Mucosa of gallbladder (tissue), 1 donor: ENCODE data around the gene CKAP4. TPM values are rescaled to one million over a fixed set of nuclear protein-coding genes. Genes with fewer than 3 reads are reported as not detected.
A peak's percentile ranks its signal among the peaks of the same experiment; 100 is the strongest.

Source experiments
- DNase-seq: peaks from one replicate; pipeline ENCODE4 v3.0.0-alpha.2; 2020; ENCODE audit warnings: low spot score
- total RNA-seq: library from RNA; stranded (reverse); gene quantifications from one replicate; pipeline ENCODE4 v1.2.1, GENCODE V29; 2021
- donor health status: DM: no; HTN: no; CAD: no.

The CKAP4 gene
- total RNA-seq, 1 donor from 2014 or later: 51.0 TPM

GRCh38 chr12:106197906-106198623 is 49.8 kb downstream of the CKAP4 start:
- no peak for DNase-seq

GRCh38 chr12:106195621-106196027 is 52.2 kb downstream of the CKAP4 start:
- peak; percentile 51 for DNase-seq

- no peak for DNase-seq
Observed at GRCh38 chr12:106194351-106194750, 53.5 kb downstream of the CKAP4 start.

- no peak for DNase-seq
Observed at GRCh38 chr12:106193394-106194215, 54.2 kb downstream of the CKAP4 start.

- no peak for DNase-seq
Observed at GRCh38 chr12:106192659-106193393, 55.0 kb downstream of the CKAP4 start.

GRCh38 chr12:106190581-106190980 is 57.2 kb downstream of the CKAP4 start:
- DNase-seq: no peak

- DNase-seq: no peak
Observed at GRCh38 chr12:106189341-106189740, 58.5 kb downstream of the CKAP4 start.

- DNase-seq: no peak
Observed at GRCh38 chr12:106188256-106188655, 59.6 kb downstream of the CKAP4 start.

Other genes with a start within 250 kb of the CKAP4 start
- gene NUAK1, start 109.1 kb downstream of the CKAP4 start, total RNA-seq: 11.4 TPM
- gene TCP11L2, start 54.7 kb upstream of the CKAP4 start, total RNA-seq: 48.9 TPM
- 8.9 TPM for gene POLR3B, start 109.7 kb upstream of the CKAP4 start, total RNA-seq